ENCODE data around the gene NAP1L5. TPM values are rescaled to one million over a fixed set of nuclear protein-coding genes. Genes with fewer than 3 reads are reported as not detected.

NAP1L5 gene
- total RNA-seq, 1 experiment from 2014 or later: 1.8 TPM

GRCh38 chr4:88673886-88674285 lies 23.7 kb downstream of the NAP1L5 start:
- ChIA-PET POLR2A (no interaction called here), CTCF (no interaction called here), RAD21 (ENCODE audit: low non-redundant PET in 1 of 2, low total read pairs in 2 of 2, uncharacterized antibody in 2 of 2, unreplicated experiment in 2 of 2) (no interaction called here)
- H3K4me3 ChIP-seq (replicated peaks in 1 of 2; ENCODE audit: low read depth in 1 of 2, low read length in 2 of 2): no peak overlapping the region
- H3K9ac ChIP-seq (ENCODE audit: low read length): no peak overlapping the region
- H3K4me2 ChIP-seq (ENCODE audit: low read length): no peak overlapping the region
- H3K9me3 ChIP-seq (ENCODE audit: control insufficient read depth in 1 of 2, insufficient read depth in 1 of 2, low read depth in 1 of 2, low read length in 2 of 2): no peaks in the 10 kb centered on the region
- H2AFZ ChIP-seq (ENCODE audit: low read depth, low read length, poor library complexity, severe bottlenecking): no peak overlapping the region
- no peaks in the 10 kb centered on the region for H3K4me1 ChIP-seq (ENCODE audit: control insufficient read depth in 1 of 2, insufficient read depth in 2 of 2, low read length in 2 of 2)
- no peak for DNase-seq (ENCODE audit: low read depth, low spot score)
- TF ChIP-seq EZH2phosphoT487 (IDR thresholded peaks at IDR 0.05; ENCODE audit: borderline replicate concordance) (no peak), POLR2A (IDR thresholded peaks at IDR 0.05; ENCODE audit: borderline replicate concordance, extremely low read depth, insufficient read depth, insufficient read length) (no peak), SIN3A (IDR thresholded peaks at IDR 0.05; ENCODE audit: low read depth) (no peak), CEBPB (IDR thresholded peaks at IDR 0.05; ENCODE audit: low read depth) (no peak), EGR1 (IDR thresholded peaks at IDR 0.05; ENCODE audit: low read depth) (no peak), ZBTB33 (IDR thresholded peaks at IDR 0.05; ENCODE audit: extremely low read depth, insufficient replicate concordance, low read length) (no peak), REST (IDR thresholded peaks at IDR 0.05; ENCODE audit: low read depth) (no peak), RAD21 (IDR thresholded peaks at IDR 0.05; ENCODE audit: low read depth) (no peak), ATF3 (IDR thresholded peaks at IDR 0.05) (no peak)
- no peak for ATAC-seq
- H4K20me1 ChIP-seq (ENCODE audit: insufficient read depth): no peaks in the 10 kb centered on the region
- intact Hi-C loops (cut with micrococcal nuclease): no loop called here
- no peaks in the 10 kb centered on the region for H3K9me2 ChIP-seq (ENCODE audit: insufficient read depth)
- H3K36me3 ChIP-seq (ENCODE audit: control insufficient read depth in 1 of 2, insufficient read depth in 2 of 2, low read length in 2 of 2): no peaks in the 10 kb centered on the region
- H3K79me2 ChIP-seq (ENCODE audit: insufficient read depth, low read length): no peaks in the 10 kb centered on the region
- H3K27ac ChIP-seq (ENCODE audit: low read depth, low read length): no peak overlapping the region
- no TSS peak for BruUV-seq (replicated peaks)
- H3K27me3 ChIP-seq (ENCODE audit: insufficient read depth, low read length): no peaks in the 10 kb centered on the region

Data from HCT116 (cell line).